Measurements from ENCODE around the gene TGM6.

The TGM6 gene

GRCh38 chr20:2451939-2452732, 71.4 kb downstream of the TGM6 start:
- no peak overlapping the region for H3K4me3 ChIP-seq (ENCODE audit: low read depth, low read length)
- in situ Hi-C loops (cut with HindIII; ENCODE audit: low sequenced_read_pairs) = no loop called here
- DNase-seq (ENCODE audit: low read depth) = peak; percentile 59
- TF ChIP-seq CTCF (IDR thresholded peaks at IDR 0.05; ENCODE audit: low read depth, low read length, missing control alignments) = peak; percentile 91

- H3K4me3 ChIP-seq (ENCODE audit: low read depth, low read length) = no peak overlapping the region
- in situ Hi-C loops (cut with HindIII; ENCODE audit: low sequenced_read_pairs) = no loop called here
- no peak for DNase-seq (ENCODE audit: low read depth)
- no peak for TF ChIP-seq CTCF (IDR thresholded peaks at IDR 0.05; ENCODE audit: low read depth, low read length, missing control alignments)
Observed at GRCh38 chr20:2453792-2454191, 73.1 kb downstream of the TGM6 start.

GRCh38 chr20:2455771-2456497, 75.2 kb downstream of the TGM6 start:
- H3K4me3 ChIP-seq (ENCODE audit: low read depth, low read length) = no peak overlapping the region
- no peak for DNase-seq (ENCODE audit: low read depth)
- in situ Hi-C loops (cut with HindIII; ENCODE audit: low sequenced_read_pairs) = no loop called here
- no peak for TF ChIP-seq CTCF (IDR thresholded peaks at IDR 0.05; ENCODE audit: low read depth, low read length, missing control alignments)

- TF ChIP-seq CTCF (IDR thresholded peaks at IDR 0.05; ENCODE audit: low read depth, low read length, missing control alignments) = no peak
- in situ Hi-C loops (cut with HindIII; ENCODE audit: low sequenced_read_pairs) = no loop called here
- no peak for DNase-seq (ENCODE audit: low read depth)
- H3K4me3 ChIP-seq (ENCODE audit: low read depth, low read length) = no peak overlapping the region
Observed at GRCh38 chr20:2458919-2459499, 78.3 kb downstream of the TGM6 start.

GRCh38 chr20:2459981-2460751, 79.5 kb downstream of the TGM6 start:
- no peak for TF ChIP-seq CTCF (IDR thresholded peaks at IDR 0.05; ENCODE audit: low read depth, low read length, missing control alignments)
- H3K4me3 ChIP-seq (ENCODE audit: low read depth, low read length) = no peak overlapping the region
- in situ Hi-C loops (cut with HindIII; ENCODE audit: low sequenced_read_pairs) = no loop called here
- DNase-seq (ENCODE audit: low read depth) = no peak
